Measurements from ENCODE around the gene CRTAC1. TPM values are rescaled to one million over a fixed set of nuclear protein-coding genes. Genes with fewer than 3 reads are reported as not detected.

The CRTAC1 gene
- polyA plus RNA-seq, 1 donor (not counting 4 experiments of a cell fraction or from before 2014, with no cell fraction given): not detected

DNA sequence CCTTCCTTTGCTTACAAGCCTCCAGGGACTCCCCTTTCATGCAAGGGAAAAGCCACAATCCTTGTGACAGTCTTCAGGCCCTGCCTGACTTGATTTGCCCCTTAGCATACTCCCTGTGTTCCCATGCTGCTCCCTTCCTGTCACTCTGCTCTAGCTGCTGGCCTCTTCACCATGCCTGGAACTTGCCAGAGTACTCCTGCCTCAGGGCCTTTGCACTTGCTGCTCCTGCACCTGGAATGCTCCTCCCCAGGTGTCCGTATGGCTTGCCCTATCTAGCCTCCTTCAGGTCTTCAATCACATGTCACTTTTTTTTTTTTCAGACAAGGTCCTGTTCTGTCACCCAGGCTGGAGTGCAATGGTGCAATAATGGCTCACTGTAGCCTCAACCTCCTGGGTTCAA lies 203.5 kb downstream of the CRTAC1 start:
- dilution Hi-C loops (cut with MboI; ENCODE audit: extremely low pct_ligation_motif_present, low sequenced_read_pairs): no loop called here
- no peak overlapping the region for H3K9ac ChIP-seq (ENCODE audit: control insufficient read depth, extremely low read depth, insufficient read depth, low read length)
- no peaks in the 10 kb centered on the region for H3K36me3 ChIP-seq (ENCODE audit: control insufficient read depth in 2 of 2, extremely low read depth in 1 of 2, insufficient read depth in 2 of 2, low read length in 2 of 2)
- H3K4me3 ChIP-seq (ENCODE audit: control insufficient read depth in 2 of 3, extremely low read depth in 1 of 3, insufficient read depth in 2 of 3, low read depth in 1 of 3, low read length in 3 of 3): no peak overlapping the region
- H3K27me3 ChIP-seq (ENCODE audit: control insufficient read depth, extremely low read depth, insufficient read depth, low read length): no peaks in the 10 kb centered on the region
- FAIRE-seq (no peak), DNase-seq (ENCODE audit: low read depth, low spot score) (no peak)
- H4K20me1 ChIP-seq (ENCODE audit: control insufficient read depth, extremely low read depth, insufficient read depth, low read length): no peaks in the 10 kb centered on the region
- no peak overlapping the region for H2AFZ ChIP-seq (ENCODE audit: control insufficient read depth, low read length)
- H3K4me2 ChIP-seq (ENCODE audit: control insufficient read depth, extremely low read depth, insufficient read depth, low read depth, low read length): no peak overlapping the region
- H3K9me3 ChIP-seq (ENCODE audit: control insufficient read depth, low read depth, low read length): no peaks in the 10 kb centered on the region
- TF ChIP-seq EZH2 (IDR thresholded peaks at IDR 0.05; ENCODE audit: low read length): no peak
- TF ChIP-seq, protein P1, sequence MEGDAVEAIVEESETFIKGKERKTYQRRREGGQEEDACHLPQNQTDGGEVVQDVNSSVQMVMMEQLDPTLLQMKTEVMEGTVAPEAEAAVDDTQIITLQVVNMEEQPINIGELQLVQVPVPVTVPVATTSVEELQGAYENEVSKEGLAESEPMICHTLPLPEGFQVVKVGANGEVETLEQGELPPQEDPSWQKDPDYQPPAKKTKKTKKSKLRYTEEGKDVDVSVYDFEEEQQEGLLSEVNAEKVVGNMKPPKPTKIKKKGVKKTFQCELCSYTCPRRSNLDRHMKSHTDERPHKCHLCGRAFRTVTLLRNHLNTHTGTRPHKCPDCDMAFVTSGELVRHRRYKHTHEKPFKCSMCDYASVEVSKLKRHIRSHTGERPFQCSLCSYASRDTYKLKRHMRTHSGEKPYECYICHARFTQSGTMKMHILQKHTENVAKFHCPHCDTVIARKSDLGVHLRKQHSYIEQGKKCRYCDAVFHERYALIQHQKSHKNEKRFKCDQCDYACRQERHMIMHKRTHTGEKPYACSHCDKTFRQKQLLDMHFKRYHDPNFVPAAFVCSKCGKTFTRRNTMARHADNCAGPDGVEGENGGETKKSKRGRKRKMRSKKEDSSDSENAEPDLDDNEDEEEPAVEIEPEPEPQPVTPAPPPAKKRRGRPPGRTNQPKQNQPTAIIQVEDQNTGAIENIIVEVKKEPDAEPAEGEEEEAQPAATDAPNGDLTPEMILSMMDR (optimal IDR thresholded peaks at IDR 0.05 in 1 of 3, IDR thresholded peaks at IDR 0.05 in 1 of 3, conservative IDR thresholded peaks at IDR 0.05 in 1 of 3; ENCODE audit: extremely low read depth in 1 of 3, insufficient read depth in 2 of 3, low read length in 3 of 3): no peak
- peaks cover 19% of the 10 kb centered on the region for H3K4me1 ChIP-seq (ENCODE audit: control insufficient read depth, extremely low read depth, insufficient read depth, low read length)
- no peaks in the 10 kb centered on the region for H3K79me2 ChIP-seq (ENCODE audit: control insufficient read depth, insufficient read depth, low read length)
- no peak overlapping the region for H3K27ac ChIP-seq (ENCODE audit: control insufficient read depth, insufficient read depth, low read length)
- H3K9me1 ChIP-seq (ENCODE audit: control insufficient read depth, extremely low read depth, insufficient read depth, low read length): no peaks in the 10 kb centered on the region

DNA sequence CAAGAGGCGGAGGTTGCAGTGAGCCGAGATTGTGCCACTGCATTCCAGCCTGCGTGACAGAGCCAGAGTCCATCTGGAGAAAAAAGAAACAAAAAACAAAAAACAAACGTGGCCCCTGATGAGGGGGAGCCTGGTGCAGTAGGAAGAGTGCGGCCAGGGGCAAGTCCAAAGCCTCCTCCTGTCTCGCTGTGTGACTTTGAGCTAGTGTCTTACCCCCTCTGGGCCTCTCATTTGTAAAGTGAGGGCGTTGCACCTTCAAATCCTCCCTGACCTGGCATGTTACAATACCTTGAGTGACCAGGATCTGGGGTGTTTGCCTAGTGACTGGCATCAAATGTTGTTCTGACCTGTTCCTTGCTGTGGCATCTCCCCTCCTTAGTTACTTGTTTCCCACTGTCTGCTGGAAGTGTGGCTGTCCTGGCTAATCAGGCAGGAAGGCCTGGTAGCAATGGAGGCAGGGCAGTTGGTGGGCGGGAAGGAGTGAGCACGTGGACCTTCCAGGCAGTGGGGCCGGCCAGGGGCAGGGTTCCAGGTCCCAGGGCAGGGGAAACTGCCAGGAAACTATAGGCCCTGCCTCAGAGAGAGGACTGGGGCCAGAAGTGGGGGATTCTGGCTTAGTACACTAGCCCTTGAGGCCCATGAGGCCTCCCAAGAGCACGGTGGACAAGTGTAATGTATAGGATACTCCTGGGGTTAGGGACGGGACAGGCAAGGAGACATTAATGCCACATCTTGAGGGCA lies 205.2 kb downstream of the CRTAC1 start:
- H3K27me3 ChIP-seq (ENCODE audit: control insufficient read depth, extremely low read depth, insufficient read depth, low read length): no peaks in the 10 kb centered on the region
- no peak overlapping the region for H3K4me3 ChIP-seq (ENCODE audit: control insufficient read depth in 2 of 3, extremely low read depth in 1 of 3, insufficient read depth in 2 of 3, low read depth in 1 of 3, low read length in 3 of 3)
- no peak for DNase-seq (ENCODE audit: low read depth, low spot score)
- no peaks in the 10 kb centered on the region for H3K36me3 ChIP-seq (ENCODE audit: control insufficient read depth in 2 of 2, extremely low read depth in 1 of 2, insufficient read depth in 2 of 2, low read length in 2 of 2)
- no peaks in the 10 kb centered on the region for H3K9me3 ChIP-seq (ENCODE audit: control insufficient read depth, low read depth, low read length)
- no peak overlapping the region for H3K9ac ChIP-seq (ENCODE audit: control insufficient read depth, extremely low read depth, insufficient read depth, low read length)
- no peak for FAIRE-seq
- dilution Hi-C loops (cut with MboI; ENCODE audit: extremely low pct_ligation_motif_present, low sequenced_read_pairs): no loop called here
- no peak overlapping the region for H2AFZ ChIP-seq (ENCODE audit: control insufficient read depth, low read length)
- H3K9me1 ChIP-seq (ENCODE audit: control insufficient read depth, extremely low read depth, insufficient read depth, low read length): no peaks in the 10 kb centered on the region
- H3K27ac ChIP-seq (ENCODE audit: control insufficient read depth, insufficient read depth, low read length): no peak overlapping the region
- H4K20me1 ChIP-seq (ENCODE audit: control insufficient read depth, extremely low read depth, insufficient read depth, low read length): no peaks in the 10 kb centered on the region
- TF ChIP-seq, protein P1 (optimal IDR thresholded peaks at IDR 0.05 in 1 of 3, IDR thresholded peaks at IDR 0.05 in 1 of 3, conservative IDR thresholded peaks at IDR 0.05 in 1 of 3; ENCODE audit: extremely low read depth in 1 of 3, insufficient read depth in 2 of 3, low read length in 3 of 3): no peak
- no peak for TF ChIP-seq EZH2 (IDR thresholded peaks at IDR 0.05; ENCODE audit: low read length)
- no peaks in the 10 kb centered on the region for H3K79me2 ChIP-seq (ENCODE audit: control insufficient read depth, insufficient read depth, low read length)
- peaks cover 26% of the 10 kb centered on the region for H3K4me1 ChIP-seq (ENCODE audit: control insufficient read depth, extremely low read depth, insufficient read depth, low read length)
- H3K4me2 ChIP-seq (ENCODE audit: control insufficient read depth, extremely low read depth, insufficient read depth, low read depth, low read length): no peak overlapping the region

Measured in keratinocyte (primary cell).